SU-DHL-6 (cell line): ENCODE results near the gene GPR55.

Source experiments
- EZH2phosphoT487 ChIP-seq: fragments of 200-600 bp; sonication (generic), shearing (Covaris generic); conservative IDR thresholded peaks from 2 replicates; pipeline ENCODE4 v1.6.1; 2018; ENCODE audit warnings: mild to moderate bottlenecking, antibody characterized with exemption, low read length, moderate library complexity, mixed read lengths
- TF ChIP-seq, protein P1 (sequence below): fragments of 200-600 bp; sonication (generic); IDR thresholded peaks from one replicate; pipeline ENCODE4 v1.5.1; 2017; ENCODE audit warnings: antibody characterized with exemption, mild to moderate bottlenecking, low read length, moderate library complexity; ENCODE audit not compliant: insufficient read depth, poor library complexity, severe bottlenecking

DNA sequence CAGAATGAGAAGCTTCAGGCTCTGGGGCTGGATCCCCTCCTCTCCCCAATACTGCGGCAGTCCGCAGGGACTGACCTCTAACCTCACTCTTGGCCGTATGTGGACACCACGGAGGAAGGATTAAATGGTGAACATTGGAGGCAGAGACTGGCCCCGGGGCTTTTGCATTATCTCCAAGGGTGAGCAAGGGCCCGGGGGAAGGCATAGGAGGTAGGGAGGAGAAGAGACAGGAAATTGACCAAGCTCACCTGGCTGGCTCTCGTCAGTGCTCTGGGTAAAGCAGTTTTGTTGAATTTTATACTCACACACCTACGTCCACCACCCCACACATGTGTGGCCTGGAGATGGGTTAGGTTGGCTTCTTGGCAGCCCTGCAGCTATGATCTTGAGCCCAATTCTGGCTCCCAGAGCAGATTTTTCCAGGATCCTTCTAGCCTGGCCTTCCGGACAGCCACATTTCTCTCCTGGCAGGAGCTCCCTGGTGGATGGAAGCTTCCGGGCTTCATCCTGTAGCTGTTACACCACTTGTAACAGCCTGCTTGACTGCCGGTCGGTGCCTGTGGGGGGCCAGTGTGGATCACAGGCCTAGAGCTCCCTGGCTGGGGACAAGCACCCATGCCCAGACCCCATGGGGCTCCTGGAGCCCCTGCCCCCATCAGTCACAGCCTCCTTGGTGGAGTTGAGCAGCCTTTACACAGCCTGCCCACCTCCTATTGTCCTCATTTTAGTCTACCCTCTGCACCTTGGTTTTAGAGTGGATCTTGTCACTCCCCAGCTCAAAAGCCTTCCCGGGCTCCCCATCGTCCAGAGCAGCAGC is 52.7 kb downstream of the GPR55 start:
- TF ChIP-seq, protein P1, sequence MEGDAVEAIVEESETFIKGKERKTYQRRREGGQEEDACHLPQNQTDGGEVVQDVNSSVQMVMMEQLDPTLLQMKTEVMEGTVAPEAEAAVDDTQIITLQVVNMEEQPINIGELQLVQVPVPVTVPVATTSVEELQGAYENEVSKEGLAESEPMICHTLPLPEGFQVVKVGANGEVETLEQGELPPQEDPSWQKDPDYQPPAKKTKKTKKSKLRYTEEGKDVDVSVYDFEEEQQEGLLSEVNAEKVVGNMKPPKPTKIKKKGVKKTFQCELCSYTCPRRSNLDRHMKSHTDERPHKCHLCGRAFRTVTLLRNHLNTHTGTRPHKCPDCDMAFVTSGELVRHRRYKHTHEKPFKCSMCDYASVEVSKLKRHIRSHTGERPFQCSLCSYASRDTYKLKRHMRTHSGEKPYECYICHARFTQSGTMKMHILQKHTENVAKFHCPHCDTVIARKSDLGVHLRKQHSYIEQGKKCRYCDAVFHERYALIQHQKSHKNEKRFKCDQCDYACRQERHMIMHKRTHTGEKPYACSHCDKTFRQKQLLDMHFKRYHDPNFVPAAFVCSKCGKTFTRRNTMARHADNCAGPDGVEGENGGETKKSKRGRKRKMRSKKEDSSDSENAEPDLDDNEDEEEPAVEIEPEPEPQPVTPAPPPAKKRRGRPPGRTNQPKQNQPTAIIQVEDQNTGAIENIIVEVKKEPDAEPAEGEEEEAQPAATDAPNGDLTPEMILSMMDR: no peak
- TF ChIP-seq EZH2phosphoT487: no peak
